Heart left ventricle (tissue), 16 donors: ENCODE measurements around the gene PLD2. TPM values are rescaled to one million over a fixed set of nuclear protein-coding genes. Genes with fewer than 3 reads are reported as not detected.

ENCODE experiments used
- ATAC-seq, 4 donors: fragments of 200-7000 bp; cut with Tn5 transposase; one replicate each; pipeline ENCODE4 v1.9.1; 2020 to 2022; ENCODE audit warnings: moderate library complexity in 4 of 4, mild to moderate bottlenecking in 3 of 4, moderate number of reproducible peaks in 1 of 4
- DNase-seq, 5 donors: peaks; one replicate each; pipeline ENCODE4 v3.0.0-alpha.2; 2020
- H3K27ac ChIP-seq, 12 donors: fragments of 200-600 bp; sonication (generic) in 4 of 12; one replicate each; pipeline versions ENCODE4 v1.5.0 to v1.8.0; 2016 to 2022; ENCODE audit warnings: mild to moderate bottlenecking in 2 of 12
- H3K27me3 ChIP-seq, 9 donors: fragments of 200-600 bp; sonication (generic) in 2 of 9; one replicate each; pipeline versions ENCODE4 v1.5.1 to v1.8.0; 2016 to 2022; ENCODE audit warnings: mild to moderate bottlenecking in 3 of 9
- H3K36me3 ChIP-seq, 9 donors: fragments of 200-600 bp; sonication (generic) in 2 of 9; one replicate each; pipeline versions ENCODE4 v1.5.0 to v1.8.0; 2018 to 2022; ENCODE audit warnings: mild to moderate bottlenecking in 2 of 9
- H3K4me1 ChIP-seq, 12 donors: fragments of 200-600 bp; sonication (generic) in 4 of 12; one replicate each; pipeline versions ENCODE4 v1.5.0 to v1.8.0; 2016 to 2022; ENCODE audit warnings: mild to moderate bottlenecking in 3 of 12
- H3K4me3 ChIP-seq, 12 donors: fragments of 200-600 bp; sonication (generic) in 4 of 12; one replicate each; pipeline versions ENCODE4 v1.5.0 to v1.8.0; 2017 to 2022; ENCODE audit warnings: mild to moderate bottlenecking in 9 of 12, moderate library complexity in 4 of 12
- H3K9me3 ChIP-seq, 12 donors: fragments of 200-600 bp; sonication (generic) in 4 of 12; one replicate each; pipeline versions ENCODE4 v1.5.0 to v1.8.0; 2016 to 2022; ENCODE audit warnings: mild to moderate bottlenecking in 1 of 12
- CTCF ChIP-seq, 12 donors: fragments of 200-600 bp; sonication (generic) in 4 of 12; IDR thresholded peaks; one replicate each; pipeline versions ENCODE4 v1.5.0 to v1.8.0; 2018 to 2022; ENCODE audit warnings: antibody characterized with exemption in 12 of 12, mild to moderate bottlenecking in 5 of 12
- POLR2A ChIP-seq, 2 donors: fragments of 450-650 bp; IDR thresholded peaks; one replicate each; pipeline ENCODE4 v1.6.1; 2017; ENCODE audit warnings: antibody characterized with exemption in 2 of 2, mild to moderate bottlenecking in 2 of 2, moderate library complexity in 2 of 2
- WGBS, 4 donors: extraction: QIAGEN DNeasy Blood & Tissue Kit in 2 of 4; methylation state at CpG; one replicate each; pipeline versions ENCODE4 v1.1.5 to v1.1.7; 2013 to 2018; 5-methylcytosine and 5-hydroxymethylcytosine counted together
- intact Hi-C, 10 donors: fragments of 100-400 bp; cut with DNase I; formaldehyde crosslinking; loops; one replicate each; pipeline versions ENCODE4 v1.11.1 to v1.14.2; 2022
- polyA plus RNA-seq, 2 donors: library from polyadenylated mRNA; stranded (reverse); fragments of 200-250 nt; gene quantifications; one replicate each; pipeline ENCODE4 v1.2.3, GENCODE V29; 2013
- total RNA-seq, 9 donors: library from RNA; depleted of rRNA in 2 of 9; stranded (reverse); fragments of >200 nt in 2 of 9; fragmentation: NEBNext Ultra II Directional in 3 of 9; extraction: Animal tissue kit (Norgen Biotek cat#: 25700) in 3 of 9; gene quantifications; one replicate each; pipeline versions ENCODE4 v1.1.0 to v1.2.4, GENCODE V29; 2016 to 2023
- donor health status: ischemic (EF 13 %, LVEDD 7.1; RV severe dilation, severe dysfunction).
- donor health status: healthy with polysubstance abuse.
- donor health status: DM: no; HTN: yes; CAD: no.
- donor health status: DM: no; HTN: no; CAD: no.
- donor health status: ischemic (EF 25% LVEDD 6.9; RV normal size, moderate dysfunction).
- donor health status: ischemic (EF 25% LVEDD 5.7; RV mildly dilated, moderate dysfunction).
- donor health status: healthy.
- donor health status: DM: yes; HTN: yes; CAD: no.
- donor health status: ischemic (EF 35%, LVEDD 5.7; RV mildly dilated, moderate dysfunction).
- donor health status: nonischemic (EF 11% LVEDD 7.7; RV severe dilation, severe dysfunction).
- donor health status: DM: yes; HTN: yes; CAD: no.
- donor health status: PGD.
- donor health status: ischemic (EF 29% LVEDD 5.4; RV normal size, mild dysfunction).
- donor health status: nonischemic (EF 23%, LVEDD 6.1; RV moderate dilation, normal function).

PLD2 gene
- total and polyA plus RNA-seq, 11 donors, result 5.3 to 17.9 (median 8.5) TPM

- Histone ChIP-seq H3K27me3 (peaks cover 0 to 9% (median 3%) of the 10 kb centered on the region in 9 donors), H3K36me3 (no peaks in the 10 kb centered on the region), H3K27ac (peak overlapping the region; percentile 90 to 99 (median 96)), H3K4me3 (peak overlapping the region; percentile 49 to 95 (median 72)), H3K9me3 (no peaks in the 10 kb centered on the region), H3K4me1 (peaks cover 0 to 45% (median 31%) of the 10 kb centered on the region in 12 donors)
- no peak for DNase-seq
- WGBS, 4 donors, result 37 to 62% (median 52%) methylated on average over 7 of the region's 7 CpGs
- TF ChIP-seq CTCF (IDR thresholded peaks at IDR 0.05) (no peak), POLR2A (IDR thresholded peaks at IDR 0.05) (no peak)
- ATAC-seq, result no peak
- intact Hi-C loops, result loop anchor here in 4 of 10 donors (1.0 to 5.0 kb wide), 4 partner anchors 43 to 99 kb away; partner anchors contain the start of genes MED11 (in 1 of the 4) and MINK1 (in 1 of the 4)
Observed at GRCh38 chr17:4790705-4791088, 16.3 kb upstream of the PLD2 start.

GRCh38 chr17:4795168-4795567 is 11.8 kb upstream of the PLD2 start:
- DNase-seq, result no peak
- H3K27ac ChIP-seq, result peak overlapping the region in 5 of 12 donors; percentile 55 to 89 (median 83)
- H3K27me3 ChIP-seq, result no peaks in the 10 kb centered on the region
- H3K9me3 ChIP-seq, result no peaks in the 10 kb centered on the region
- ATAC-seq, result no peak
- H3K4me1 ChIP-seq, result peaks cover 0 to 21% (median 7%) of the 10 kb centered on the region in 12 donors
- TF ChIP-seq POLR2A (IDR thresholded peaks at IDR 0.05) (no peak), CTCF (IDR thresholded peaks at IDR 0.05) (no peak)
- H3K4me3 ChIP-seq, result peak overlapping the region in 2 of 12 donors; percentile 76 to 77
- peaks cover 0 to 26% (median 23%) of the 10 kb centered on the region in 9 donors for H3K36me3 ChIP-seq
- intact Hi-C loops, result loop anchor here in 2 of 10 donors (5.0 kb wide), 2 partner anchors 37 to 42 kb away; partner anchors contain the start of gene MINK1 (in 1 of the 2)
- WGBS, 4 donors, result 97 to 100% (median 99%) methylated on average over 1 of the region's 1 CpG

GRCh38 chr17:4796552-4796920 is 10.4 kb upstream of the PLD2 start:
- WGBS, 4 donors, result 0 to 2% (median 1%) methylated on average over 7 of the region's 7 CpGs
- Histone ChIP-seq H3K27me3 (no peaks in the 10 kb centered on the region), H3K36me3 (peaks cover 0 to 26% (median 23%) of the 10 kb centered on the region in 9 donors), H3K4me1 (peaks cover 0 to 16% (median 7%) of the 10 kb centered on the region in 12 donors), H3K27ac (peak overlapping the region; percentile 3 to 89 (median 80)), H3K9me3 (no peaks in the 10 kb centered on the region), H3K4me3 (peak overlapping the region; percentile 38 to 99 (median 78))
- intact Hi-C loops, result loop anchor here in 2 of 10 donors (5.0 kb wide), 2 partner anchors 36 to 41 kb away; partner anchors contain the start of gene MINK1 (in 1 of the 2)
- TF ChIP-seq POLR2A (IDR thresholded peaks at IDR 0.05) (no peak), CTCF (IDR thresholded peaks at IDR 0.05) (no peak)
- ATAC-seq (peak in 2 of 4 donors; percentile 36 to 66), DNase-seq (peak in 1 of 5 donors; percentile 57)

- no peak overlapping the region for H3K27ac ChIP-seq
- no peaks in the 10 kb centered on the region for H3K27me3 ChIP-seq
- H3K4me1 ChIP-seq, result peaks cover 0 to 13% (median 7%) of the 10 kb centered on the region in 12 donors
- no peak for ATAC-seq
- 76 to 88% (median 87%) methylated on average over 10 of the region's 10 CpGs for whole genome bisulfite sequencing, 4 donors
- peaks cover 0 to 26% (median 23%) of the 10 kb centered on the region in 9 donors for H3K36me3 ChIP-seq
- intact Hi-C loops, result no loop called here
- TF ChIP-seq POLR2A (IDR thresholded peaks at IDR 0.05) (no peak), CTCF (IDR thresholded peaks at IDR 0.05) (no peak)
- H3K4me3 ChIP-seq, result no peak overlapping the region
- DNase-seq, result peak in 1 of 5 donors; percentile 14
- no peaks in the 10 kb centered on the region for H3K9me3 ChIP-seq
Observed at GRCh38 chr17:4800462-4801196, 6.3 kb upstream of the PLD2 start.
